ENCODE data around the gene ZNF438. TPM values are rescaled to one million over a fixed set of nuclear protein-coding genes. Genes with fewer than 3 reads are reported as not detected.

The ZNF438 gene
- polyA plus RNA-seq, 1 experiment: 5.0 TPM

DNA sequence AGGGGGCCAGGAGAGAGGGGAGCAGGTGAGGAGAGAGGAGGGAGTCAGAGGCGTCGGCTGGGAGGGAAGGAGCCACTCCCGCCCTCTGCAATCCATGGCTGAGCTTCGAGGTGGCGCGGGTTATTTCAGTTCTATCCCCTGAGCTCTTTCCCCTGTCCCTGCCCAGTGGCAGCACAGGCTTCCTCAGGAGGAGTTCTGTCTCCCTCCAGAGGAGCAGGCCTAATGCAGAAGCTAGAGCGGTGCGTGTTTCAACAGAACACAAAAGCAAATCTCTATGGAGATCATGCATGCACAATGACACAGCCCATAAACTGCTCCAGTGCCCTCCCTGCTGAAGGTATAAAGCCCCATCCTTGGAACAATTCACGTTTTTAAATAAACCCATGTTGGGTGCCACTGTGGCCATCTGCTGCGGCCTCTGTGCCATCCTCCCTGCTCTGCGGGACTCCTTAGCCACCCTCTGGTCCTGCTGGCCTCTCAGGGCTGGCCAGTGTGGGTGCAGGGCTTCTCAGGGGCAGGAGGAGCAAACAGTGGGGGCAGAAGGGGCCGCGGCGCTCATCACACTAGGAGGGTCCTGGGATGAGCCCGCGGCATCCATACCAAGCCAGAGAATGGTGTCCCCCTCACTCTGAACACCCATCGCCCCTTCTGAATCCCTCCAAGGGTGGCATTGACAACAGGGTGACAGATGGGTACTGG, 209.5 kb downstream of the ZNF438 start:
- no peaks in the 10 kb centered on the region for H3K27me3 ChIP-seq (ENCODE audit: control insufficient read depth, insufficient read depth, low read length)
- TF ChIP-seq, protein P1, sequence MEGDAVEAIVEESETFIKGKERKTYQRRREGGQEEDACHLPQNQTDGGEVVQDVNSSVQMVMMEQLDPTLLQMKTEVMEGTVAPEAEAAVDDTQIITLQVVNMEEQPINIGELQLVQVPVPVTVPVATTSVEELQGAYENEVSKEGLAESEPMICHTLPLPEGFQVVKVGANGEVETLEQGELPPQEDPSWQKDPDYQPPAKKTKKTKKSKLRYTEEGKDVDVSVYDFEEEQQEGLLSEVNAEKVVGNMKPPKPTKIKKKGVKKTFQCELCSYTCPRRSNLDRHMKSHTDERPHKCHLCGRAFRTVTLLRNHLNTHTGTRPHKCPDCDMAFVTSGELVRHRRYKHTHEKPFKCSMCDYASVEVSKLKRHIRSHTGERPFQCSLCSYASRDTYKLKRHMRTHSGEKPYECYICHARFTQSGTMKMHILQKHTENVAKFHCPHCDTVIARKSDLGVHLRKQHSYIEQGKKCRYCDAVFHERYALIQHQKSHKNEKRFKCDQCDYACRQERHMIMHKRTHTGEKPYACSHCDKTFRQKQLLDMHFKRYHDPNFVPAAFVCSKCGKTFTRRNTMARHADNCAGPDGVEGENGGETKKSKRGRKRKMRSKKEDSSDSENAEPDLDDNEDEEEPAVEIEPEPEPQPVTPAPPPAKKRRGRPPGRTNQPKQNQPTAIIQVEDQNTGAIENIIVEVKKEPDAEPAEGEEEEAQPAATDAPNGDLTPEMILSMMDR (IDR thresholded peaks at IDR 0.05; ENCODE audit: low read depth, low read length): no peak
- peaks cover 3% of the 10 kb centered on the region; the same call in 1 of the 2 replicates for H3K9me3 ChIP-seq (ENCODE audit: control insufficient read depth, insufficient read depth, low read length)
- DNase-seq (ENCODE audit: low read depth, low spot score): no peak
- POLR2A ChIA-PET: no interaction called here
- H3K27ac ChIP-seq (ENCODE audit: low read depth, low read length): peak overlapping the region; percentile 90
- CTCF ChIA-PET: no interaction called here
- H3K4me3 ChIP-seq (ENCODE audit: low read depth, low read length): no peak overlapping the region

- no peak overlapping the region for H3K4me3 ChIP-seq (ENCODE audit: low read depth, low read length)
- no peak for DNase-seq (ENCODE audit: low read depth, low spot score)
- no peaks in the 10 kb centered on the region for H3K27me3 ChIP-seq (ENCODE audit: control insufficient read depth, insufficient read depth, low read length)
- POLR2A ChIA-PET: no interaction called here
- peak overlapping the region; percentile 90 for H3K27ac ChIP-seq (ENCODE audit: low read depth, low read length)
- peaks cover 3% of the 10 kb centered on the region; the same call in 1 of the 2 replicates for H3K9me3 ChIP-seq (ENCODE audit: control insufficient read depth, insufficient read depth, low read length)
- CTCF ChIA-PET: no interaction called here
- TF ChIP-seq, protein P1 (IDR thresholded peaks at IDR 0.05; ENCODE audit: low read depth, low read length): no peak
These were observed 210.2 kb downstream of the ZNF438 start for GRCh38 chr10:30821261-30821993.

- ChIA-PET POLR2A (interaction anchor here (0.6 to 1.3 kb wide), 5 partner anchors 8 to 499 kb away, joined by 3 to 6 read pairs (median 4); no protein-coding TSS in a partner anchor), CTCF (interaction anchor here (0.6 kb wide), 1 partner anchor 53 kb away, joined by 3 read pairs; no protein-coding TSS in a partner anchor)
- TF ChIP-seq, protein P1 (IDR thresholded peaks at IDR 0.05; ENCODE audit: low read depth, low read length): no peak
- Histone ChIP-seq H3K9me3 (ENCODE audit: control insufficient read depth, insufficient read depth, low read length) (peaks cover 3% of the 10 kb centered on the region; the same call in 1 of the 2 replicates), H3K27ac (ENCODE audit: low read depth, low read length) (peak overlapping the region; percentile 90), H3K4me3 (ENCODE audit: low read depth, low read length) (no peak overlapping the region), H3K27me3 (ENCODE audit: control insufficient read depth, insufficient read depth, low read length) (no peaks in the 10 kb centered on the region)
- DNase-seq (ENCODE audit: low read depth, low spot score): peak; percentile 82
These were observed 211.2 kb downstream of the ZNF438 start for GRCh38 chr10:30820261-30820991.

GRCh38 chr10:30819341-30820181, 212.1 kb downstream of the ZNF438 start:
- H3K27ac ChIP-seq (ENCODE audit: low read depth, low read length): peak overlapping the region; percentile 98
- TF ChIP-seq, protein P1 (IDR thresholded peaks at IDR 0.05; ENCODE audit: low read depth, low read length): no peak
- peak overlapping the region; percentile 8; the same call in 1 of the 2 replicates for H3K4me3 ChIP-seq (ENCODE audit: low read depth, low read length)
- H3K9me3 ChIP-seq (ENCODE audit: control insufficient read depth, insufficient read depth, low read length): peaks cover 3% of the 10 kb centered on the region; the same call in 1 of the 2 replicates
- POLR2A ChIA-PET: interaction anchor here (0.8 to 1.3 kb wide), 4 partner anchors 8 to 86 kb away, joined by 3 to 6 read pairs (median 4); no protein-coding TSS in a partner anchor
- no peaks in the 10 kb centered on the region for H3K27me3 ChIP-seq (ENCODE audit: control insufficient read depth, insufficient read depth, low read length)
- CTCF ChIA-PET: interaction anchor here (0.7 kb wide), 1 partner anchor 470 kb away, joined by 4 read pairs; no protein-coding TSS in a partner anchor
- peak; percentile 77 for DNase-seq (ENCODE audit: low read depth, low spot score)
